WTC11 (cell line): ENCODE measurements around the gene SNX21.

Experiments
- CBFB ChIP-seq: sonication (generic); formaldehyde crosslinking; IDR thresholded peaks from 2 replicates; pipeline ENCODE4 v1.8.1; 2022; ENCODE audit warnings: mild to moderate bottlenecking, low read depth, missing genetic modification reagents
- MXD4 ChIP-seq: fragments of 250-450 bp; sonication (Bioruptor Pico); IDR thresholded peaks from 2 replicates; pipeline ENCODE4 v1.8.0; 2021; ENCODE audit warnings: mild to moderate bottlenecking, moderate library complexity, borderline replicate concordance
- NR1H2 ChIP-seq: sonication (generic); formaldehyde crosslinking; IDR thresholded peaks from 2 replicates; pipeline ENCODE4 v1.9.0; 2021; ENCODE audit warnings: mild to moderate bottlenecking, moderate library complexity, missing genetic modification reagents
- NR3C1 ChIP-seq: sonication (generic); formaldehyde crosslinking; conservative IDR thresholded peaks from 2 replicates; pipeline ENCODE4 v1.8.1; 2023; ENCODE audit warnings: low read depth, mild to moderate bottlenecking, missing genetic modification reagents
- SP1 ChIP-seq: sonication (generic); formaldehyde crosslinking; conservative IDR thresholded peaks from 2 replicates; pipeline ENCODE4 v1.8.1; 2022; ENCODE audit warnings: missing genetic modification reagents
- TF ChIP-seq, protein P1 (sequence below): sonication (generic); formaldehyde crosslinking; IDR thresholded peaks from 2 replicates; pipeline ENCODE4 v1.8.0; 2022; ENCODE audit warnings: mild to moderate bottlenecking, missing genetic modification reagents
- TF ChIP-seq, protein P2 (sequence below): fragments of 200-600 bp; IDR thresholded peaks from 2 replicates; pipeline ENCODE4 v1.8.0; 2022; ENCODE audit warnings: antibody characterized with exemption
- TF ChIP-seq, protein P3 (sequence below): sonication (generic); formaldehyde crosslinking; IDR thresholded peaks from 2 replicates; pipeline ENCODE4 v1.8.1; 2023; ENCODE audit warnings: mild to moderate bottlenecking, missing genetic modification reagents
- TF ChIP-seq, protein P4 (sequence below): sonication (generic); formaldehyde crosslinking; IDR thresholded peaks from 2 replicates; pipeline ENCODE4 v1.8.1; 2023; ENCODE audit warnings: mild to moderate bottlenecking, missing genetic modification reagents, moderate library complexity

DNA sequence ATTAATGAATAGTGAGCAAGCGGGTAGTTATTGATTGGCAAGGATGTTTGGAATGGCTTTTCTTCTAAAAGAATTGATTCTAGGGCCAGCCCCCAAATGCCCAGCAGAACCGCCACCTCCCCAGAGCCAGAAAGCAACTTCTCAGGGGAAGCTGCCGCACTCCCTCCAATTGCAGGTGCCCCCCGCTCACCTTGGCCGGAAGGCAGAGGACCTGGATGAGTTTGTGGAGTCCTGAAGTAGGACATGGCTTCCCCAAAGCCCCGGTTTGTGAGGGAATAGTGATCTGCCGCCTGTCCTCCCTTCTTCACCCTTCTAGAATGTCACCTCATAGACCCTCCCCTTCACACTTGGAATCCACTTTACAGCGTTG lies 53.7 kb downstream of the SNX21 start, which contains the start of gene SPATA25:
- TF ChIP-seq, protein P1, sequence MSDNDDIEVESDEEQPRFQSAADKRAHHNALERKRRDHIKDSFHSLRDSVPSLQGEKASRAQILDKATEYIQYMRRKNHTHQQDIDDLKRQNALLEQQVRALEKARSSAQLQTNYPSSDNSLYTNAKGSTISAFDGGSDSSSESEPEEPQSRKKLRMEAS (CRISPR knock-in tag), result no peak
- TF ChIP-seq, protein P2, sequence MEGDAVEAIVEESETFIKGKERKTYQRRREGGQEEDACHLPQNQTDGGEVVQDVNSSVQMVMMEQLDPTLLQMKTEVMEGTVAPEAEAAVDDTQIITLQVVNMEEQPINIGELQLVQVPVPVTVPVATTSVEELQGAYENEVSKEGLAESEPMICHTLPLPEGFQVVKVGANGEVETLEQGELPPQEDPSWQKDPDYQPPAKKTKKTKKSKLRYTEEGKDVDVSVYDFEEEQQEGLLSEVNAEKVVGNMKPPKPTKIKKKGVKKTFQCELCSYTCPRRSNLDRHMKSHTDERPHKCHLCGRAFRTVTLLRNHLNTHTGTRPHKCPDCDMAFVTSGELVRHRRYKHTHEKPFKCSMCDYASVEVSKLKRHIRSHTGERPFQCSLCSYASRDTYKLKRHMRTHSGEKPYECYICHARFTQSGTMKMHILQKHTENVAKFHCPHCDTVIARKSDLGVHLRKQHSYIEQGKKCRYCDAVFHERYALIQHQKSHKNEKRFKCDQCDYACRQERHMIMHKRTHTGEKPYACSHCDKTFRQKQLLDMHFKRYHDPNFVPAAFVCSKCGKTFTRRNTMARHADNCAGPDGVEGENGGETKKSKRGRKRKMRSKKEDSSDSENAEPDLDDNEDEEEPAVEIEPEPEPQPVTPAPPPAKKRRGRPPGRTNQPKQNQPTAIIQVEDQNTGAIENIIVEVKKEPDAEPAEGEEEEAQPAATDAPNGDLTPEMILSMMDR, result no peak
- no peak for TF ChIP-seq NR1H2 (CRISPR knock-in tag)
- TF ChIP-seq NR3C1 (CRISPR knock-in tag), result no peak
- TF ChIP-seq SP1 (CRISPR knock-in tag), result no peak
- TF ChIP-seq MXD4 (CRISPR knock-in tag), result no peak
- TF ChIP-seq CBFB (CRISPR knock-in tag), result no peak
- TF ChIP-seq, protein P3, sequence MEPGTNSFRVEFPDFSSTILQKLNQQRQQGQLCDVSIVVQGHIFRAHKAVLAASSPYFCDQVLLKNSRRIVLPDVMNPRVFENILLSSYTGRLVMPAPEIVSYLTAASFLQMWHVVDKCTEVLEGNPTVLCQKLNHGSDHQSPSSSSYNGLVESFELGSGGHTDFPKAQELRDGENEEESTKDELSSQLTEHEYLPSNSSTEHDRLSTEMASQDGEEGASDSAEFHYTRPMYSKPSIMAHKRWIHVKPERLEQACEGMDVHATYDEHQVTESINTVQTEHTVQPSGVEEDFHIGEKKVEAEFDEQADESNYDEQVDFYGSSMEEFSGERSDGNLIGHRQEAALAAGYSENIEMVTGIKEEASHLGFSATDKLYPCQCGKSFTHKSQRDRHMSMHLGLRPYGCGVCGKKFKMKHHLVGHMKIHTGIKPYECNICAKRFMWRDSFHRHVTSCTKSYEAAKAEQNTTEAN (CRISPR knock-in tag), result no peak
- TF ChIP-seq, protein P4, sequence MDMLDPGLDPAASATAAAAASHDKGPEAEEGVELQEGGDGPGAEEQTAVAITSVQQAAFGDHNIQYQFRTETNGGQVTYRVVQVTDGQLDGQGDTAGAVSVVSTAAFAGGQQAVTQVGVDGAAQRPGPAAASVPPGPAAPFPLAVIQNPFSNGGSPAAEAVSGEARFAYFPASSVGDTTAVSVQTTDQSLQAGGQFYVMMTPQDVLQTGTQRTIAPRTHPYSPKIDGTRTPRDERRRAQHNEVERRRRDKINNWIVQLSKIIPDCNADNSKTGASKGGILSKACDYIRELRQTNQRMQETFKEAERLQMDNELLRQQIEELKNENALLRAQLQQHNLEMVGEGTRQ (CRISPR knock-in tag), result no peak
